CD4-positive, CD25-positive, alpha-beta regulatory T cell (primary cell): Measurements from ENCODE around the gene MTG1. TPM values are rescaled to one million over a fixed set of nuclear protein-coding genes. Genes with fewer than 3 reads are reported as not detected.
"Not testable (repeated sequence)": the region's sequence is repeated elsewhere in the genome, so short reads cannot be mapped to it uniquely, and the experiment has no call there.

ENCODE experiments used
- ATAC-seq, 2 donors: fragments of 150-1000 bp; cut with Tn5 transposase; one replicate each; pipeline ENCODE4 v1.10.0; 2021; ENCODE audit warnings: low read depth in 2 of 2, moderate number of reproducible peaks in 2 of 2, moderate library complexity in 1 of 2
- DNase-seq, 3 donors: peaks; one replicate each; pipeline versions ENCODE4 v3.0.0 to v3.0.0-alpha.2; 2012 to 2022; ENCODE audit warnings: mixed read lengths in 1 of 3
- H3K27ac ChIP-seq: one replicate; pipeline ENCODE4 v1.7.0; 2013; ENCODE audit warnings: mild to moderate bottlenecking, low read length; ENCODE audit not compliant: insufficient read depth, poor library complexity, severe bottlenecking
- H3K27me3 ChIP-seq: one replicate; pipeline ENCODE4 v1.7.0; 2013; ENCODE audit warnings: low read length; ENCODE audit not compliant: control insufficient read depth, insufficient read depth
- H3K36me3 ChIP-seq: one replicate; pipeline ENCODE4 v1.7.0; 2013; ENCODE audit warnings: mild to moderate bottlenecking, low read length, moderate library complexity; ENCODE audit not compliant: control insufficient read depth, insufficient read depth
- H3K4me1 ChIP-seq: 2 replicates; pipeline ENCODE4 v1.7.0; 2013; ENCODE audit warnings: mild to moderate bottlenecking, low read length; ENCODE audit not compliant: insufficient read depth, control insufficient read depth, poor library complexity, severe bottlenecking
- H3K4me3 ChIP-seq: one replicate; pipeline ENCODE4 v1.7.0; 2013; ENCODE audit warnings: low read depth, mild to moderate bottlenecking, low read length, moderate library complexity
- H3K9me3 ChIP-seq, 2 experiments: 1 replicate in 1 of 2; 2 replicates in 1 of 2; pipeline ENCODE4 v1.7.0; 2013; ENCODE audit warnings: low read length in 2 of 2, mild to moderate bottlenecking in 1 of 2, moderate library complexity in 1 of 2; ENCODE audit not compliant: control insufficient read depth in 2 of 2
- H3K27ac Mint-ChIP-seq, 3 donors: one replicate each; pipeline ENCODE4 v1.8.0; 2020 to 2022; ENCODE audit warnings: mild to moderate bottlenecking in 3 of 3, mixed read lengths in 3 of 3, moderate library complexity in 2 of 3
- H3K27me3 Mint-ChIP-seq: one replicate; pipeline ENCODE4 v1.8.0; 2022; ENCODE audit warnings: mild to moderate bottlenecking, mixed read lengths
- H3K36me3 Mint-ChIP-seq: one replicate; pipeline ENCODE4 v1.8.0; 2020; ENCODE audit warnings: mixed read lengths
- H3K4me1 Mint-ChIP-seq, 4 donors: one replicate each; pipeline ENCODE4 v1.8.0; 2020 to 2022; ENCODE audit warnings: mixed read lengths in 4 of 4, mild to moderate bottlenecking in 1 of 4
- H3K4me3 Mint-ChIP-seq, 4 donors: one replicate each; pipeline ENCODE4 v1.8.0; 2020 to 2022; ENCODE audit warnings: mild to moderate bottlenecking in 4 of 4, mixed read lengths in 4 of 4, moderate library complexity in 3 of 4
- H3K9me3 Mint-ChIP-seq, 7 donors: one replicate each; pipeline ENCODE4 v1.8.0; 2020 to 2022; ENCODE audit warnings: mixed read lengths in 7 of 7, mild to moderate bottlenecking in 3 of 7, moderate library complexity in 2 of 7
- polyA plus RNA-seq, 4 donors: library from polyadenylated mRNA; unstranded; fragments of 300-500 nt; fragmentation: Illumina TruSeq; gene quantifications; one replicate each; pipeline ENCODE4 v1.2.3, GENCODE V29; 2021
- total RNA-seq: library from RNA; stranded (reverse); gene quantifications from one replicate; pipeline ENCODE4 v1.2.3, GENCODE V29; 2022

MTG1 gene
- total and polyA plus RNA-seq, 5 donors from 2014 or later = 36.7 to 60.8 (median 37.6) TPM

- no peak for DNase-seq
- Histone ChIP-seq H3K27ac (no peak overlapping the region), H3K4me1 (no peaks in the 10 kb centered on the region), H3K36me3 (no peaks in the 10 kb centered on the region), H3K4me3 (no peak overlapping the region), H3K9me3 (no peaks in the 10 kb centered on the region), H3K27me3 (no peaks in the 10 kb centered on the region)
- Mint-ChIP-seq H3K36me3 (peaks cover 4% of the 10 kb centered on the region), H3K27me3 (no peaks in the 10 kb centered on the region), H3K4me1 (no peaks in the 10 kb centered on the region), H3K9me3 (peaks cover 0 to 1% (median 0%) of the 10 kb centered on the region in 7 donors), H3K27ac (no peak overlapping the region), H3K4me3 (no peak overlapping the region)
- ATAC-seq = no peak
Measured at GRCh38 chr10:133467286-133467911, 73.4 kb downstream of the MTG1 start.

- not testable (repeated sequence) for H3K9me3 Mint-ChIP-seq, H3K4me1 Mint-ChIP-seq, H3K9me3 ChIP-seq, H3K27ac Mint-ChIP-seq, H3K36me3 Mint-ChIP-seq, H3K4me3 ChIP-seq, H3K27ac ChIP-seq, H3K27me3 Mint-ChIP-seq, H3K4me3 Mint-ChIP-seq, H3K36me3 ChIP-seq, DNase-seq, ATAC-seq, H3K27me3 ChIP-seq, H3K4me1 ChIP-seq
Measured at GRCh38 chr10:133469205-133469604, 75.2 kb downstream of the MTG1 start.

DNA sequence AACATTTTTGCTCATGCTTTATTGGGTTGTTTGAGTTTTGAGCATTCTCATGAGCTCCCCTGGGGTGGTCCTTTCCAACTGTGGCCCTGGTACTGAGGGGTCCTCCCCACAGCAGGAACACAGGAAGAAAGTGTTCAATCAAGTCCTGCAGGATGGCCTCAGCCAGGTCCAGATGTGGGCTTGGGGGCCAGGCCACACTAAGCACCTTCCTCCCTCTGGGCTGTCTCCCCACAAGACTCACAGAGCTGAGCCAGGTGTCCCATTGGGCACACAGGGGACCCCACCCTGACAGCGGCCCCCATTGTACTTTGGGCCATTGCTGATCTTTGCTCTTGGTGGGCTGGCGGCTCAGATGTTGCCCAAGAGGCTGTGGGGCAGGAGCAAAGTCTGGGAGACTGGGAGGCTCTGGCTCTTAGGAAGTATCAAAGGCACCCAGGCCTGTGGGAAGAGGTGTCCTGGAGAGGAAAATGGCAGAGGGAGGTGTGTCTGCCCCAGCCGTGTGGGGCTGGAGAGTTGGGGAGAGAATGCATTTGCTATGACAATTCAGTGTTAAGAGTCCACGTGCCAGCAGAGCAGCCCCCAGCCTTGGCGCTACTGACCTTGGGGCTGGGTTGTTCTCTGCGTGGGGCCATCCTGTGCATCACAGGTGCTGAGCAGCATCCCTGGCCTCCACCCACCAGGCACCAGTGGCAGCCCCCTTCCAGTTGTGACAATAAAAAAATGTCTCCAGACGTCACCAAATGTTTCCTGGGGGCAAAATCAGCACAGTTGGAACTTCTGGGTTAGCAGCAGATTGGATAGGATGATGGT, 77.5 kb downstream of the MTG1 start:
- Histone ChIP-seq H3K4me3 (no peak overlapping the region), H3K36me3 (no peaks in the 10 kb centered on the region), H3K27me3 (no peaks in the 10 kb centered on the region), H3K9me3 (no peaks in the 10 kb centered on the region), H3K4me1 (peaks cover 15% of the 10 kb centered on the region), H3K27ac (no peak overlapping the region)
- DNase-seq (no peak), ATAC-seq (no peak)
- H3K9me3 Mint-ChIP-seq = peaks cover 0 to 1% (median 0%) of the 10 kb centered on the region in 7 donors
- peaks cover 8% of the 10 kb centered on the region for H3K36me3 Mint-ChIP-seq
- peaks cover 0 to 17% (median 6%) of the 10 kb centered on the region in 4 donors for H3K4me1 Mint-ChIP-seq
- no peaks in the 10 kb centered on the region for H3K27me3 Mint-ChIP-seq
- H3K27ac Mint-ChIP-seq = peak overlapping the region in 1 of 3 donors; percentile 52
- H3K4me3 Mint-ChIP-seq = no peak overlapping the region

Other genes with a start within 250 kb of the MTG1 start
- 1.1 TPM for gene KNDC1, start 233.9 kb upstream of the MTG1 start, total RNA-seq
- not detected for gene KNDC1, start 233.9 kb upstream of the MTG1 start, polyA plus RNA-seq
- not detected for gene UTF1, start 163.9 kb upstream of the MTG1 start, total RNA-seq
- gene UTF1, start 163.9 kb upstream of the MTG1 start, polyA plus RNA-seq = not detected
- not detected for gene VENTX, start 156.3 kb upstream of the MTG1 start, total RNA-seq
- gene VENTX, start 156.3 kb upstream of the MTG1 start, polyA plus RNA-seq = not detected
- 148 TPM for gene ADAM8, start 117.3 kb upstream of the MTG1 start, total RNA-seq
- 10 to 100 TPM; 33.4 to 62.6 (median 49.8) TPM for gene ADAM8, start 117.3 kb upstream of the MTG1 start, polyA plus RNA-seq
- gene TUBGCP2, start 85.3 kb upstream of the MTG1 start, total RNA-seq = 73.8 TPM
- gene TUBGCP2, start 85.3 kb upstream of the MTG1 start, polyA plus RNA-seq = 10 to 100 TPM; 23.5 to 31.8 (median 28.1) TPM
- 29.1 TPM for gene ZNF511, start 85.2 kb upstream of the MTG1 start, total RNA-seq
- 10 to 100 TPM; 67.5 to 96.4 (median 78.7) TPM for gene ZNF511, start 85.2 kb upstream of the MTG1 start, polyA plus RNA-seq
- gene CALY, start 57.3 kb upstream of the MTG1 start, total RNA-seq = 1.8 TPM
- 1 to 10 TPM in 2 of 4 donors, under 1 TPM in 2; 0.76 to 1.3 (median 1.00) TPM for gene CALY, start 57.3 kb upstream of the MTG1 start, polyA plus RNA-seq
- not detected for gene PRAP1, start 46.8 kb upstream of the MTG1 start, total RNA-seq
- not detected for gene PRAP1, start 46.8 kb upstream of the MTG1 start, polyA plus RNA-seq
- gene FUOM, start 36.1 kb upstream of the MTG1 start, total RNA-seq = 7.1 TPM
- gene FUOM, start 36.1 kb upstream of the MTG1 start, polyA plus RNA-seq = 10 to 100 TPM; 12.3 to 21.9 (median 17.9) TPM
- 16.9 TPM for gene ECHS1, start 20.8 kb upstream of the MTG1 start, total RNA-seq
- 10 to 100 TPM; 76.3 to 91.7 (median 88.9) TPM for gene ECHS1, start 20.8 kb upstream of the MTG1 start, polyA plus RNA-seq
- gene PAOX, start 14.9 kb upstream of the MTG1 start, total RNA-seq = 6.7 TPM
- gene PAOX, start 14.9 kb upstream of the MTG1 start, polyA plus RNA-seq = 10 to 100 TPM; 10.1 to 14.3 (median 11.2) TPM
- gene SPRN, start 30.5 kb downstream of the MTG1 start, total RNA-seq = not detected
- under 1 TPM; 0.10 to 0.77 (median 0.25) TPM for gene SPRN, start 30.5 kb downstream of the MTG1 start, polyA plus RNA-seq
- 5.6 TPM for gene SCART1, start 59.8 kb downstream of the MTG1 start, total RNA-seq
- gene SCART1, start 59.8 kb downstream of the MTG1 start, polyA plus RNA-seq = under 1 TPM in 2 of 4 donors, not detected in 2; 0.03 to 0.29 TPM
- gene CYP2E1, start 133.2 kb downstream of the MTG1 start, total RNA-seq = 0.37 TPM
- under 1 TPM in 1 of 4 donors, not detected in 3; 0.09 TPM for gene CYP2E1, start 133.2 kb downstream of the MTG1 start, polyA plus RNA-seq
- gene SYCE1, start 171.4 kb downstream of the MTG1 start, total RNA-seq = 1.7 TPM
- gene SYCE1, start 171.4 kb downstream of the MTG1 start, polyA plus RNA-seq = under 1 TPM in 2 of 4 donors, not detected in 2; 0.09 to 0.70 TPM
- not detected for gene FRG2B, start 232.6 kb downstream of the MTG1 start, total RNA-seq
- gene FRG2B, start 232.6 kb downstream of the MTG1 start, polyA plus RNA-seq = not detected